H1 (cell line): ENCODE data around the gene CSAD. TPM values are rescaled to one million over a fixed set of nuclear protein-coding genes. Genes with fewer than 3 reads are reported as not detected.

Experiments
- CTCF ChIA-PET: fragments of 300-600 bp; sonication (Branson Sonifier 250); formaldehyde crosslinking; loops from one replicate; lab custom pipeline; 2021; ENCODE audit not compliant: partially characterized antibody; lab: Charles Lee
- POLR2A ChIA-PET: fragments of 300-600 bp; sonication (Branson Sonifier 250); formaldehyde crosslinking; loops from one replicate; lab custom pipeline; 2021; ENCODE audit warnings: inconsistent platforms; ENCODE audit not compliant: partially characterized antibody; lab: Charles Lee
- DNase-seq, 2 experiments: peaks; one replicate each; pipeline versions ENCODE4 v3.0.0 to v3.0.0-alpha.2; 2010 to 2022; ENCODE audit warnings: low spot score in 2 of 2, low read depth in 1 of 2, mixed read lengths in 1 of 2
- FAIRE-seq: peaks from 2 replicates; lab custom pipeline; 2011; peaks lifted over from hg19 to GRCh38; lab: Jason Lieb, UNC
- H2AFZ ChIP-seq: 2 replicates; pipeline ENCODE4 v1.8.1; 2012; ENCODE audit warnings: low read length, inconsistent platforms
- H2AK5ac ChIP-seq: 2 replicates; pipeline ENCODE4 v1.6.1; 2013; ENCODE audit warnings: low read depth, low read length
- H2BK120ac ChIP-seq: replicated peaks from 2 replicates; pipeline ENCODE3; 2013; ENCODE audit warnings: low read depth, low read length, inconsistent platforms
- H2BK12ac ChIP-seq: 2 replicates; pipeline ENCODE4 v1.6.1; 2013; ENCODE audit warnings: low read depth, low read length
- H2BK15ac ChIP-seq: 2 replicates; pipeline ENCODE4 v1.6.1; 2013; ENCODE audit warnings: low read length
- H2BK20ac ChIP-seq: 2 replicates; pipeline ENCODE4 v1.6.1; 2013; ENCODE audit warnings: low read length
- H2BK5ac ChIP-seq: 2 replicates; pipeline ENCODE4 v1.6.1; 2013; ENCODE audit warnings: low read depth, low read length
- H3K14ac ChIP-seq: 2 replicates; pipeline ENCODE4 v1.6.1; 2013; ENCODE audit warnings: inconsistent platforms; ENCODE audit not compliant: insufficient read length
- H3K18ac ChIP-seq: 2 replicates; pipeline ENCODE4 v1.6.1; 2013; ENCODE audit warnings: low read length; ENCODE audit errors: extremely low read depth
- H3K23ac ChIP-seq: 2 replicates; pipeline ENCODE4 v1.6.1; 2013; ENCODE audit warnings: inconsistent platforms; ENCODE audit not compliant: insufficient read length
- H3K23me2 ChIP-seq: 2 replicates; pipeline ENCODE4 v1.6.1; 2013; ENCODE audit warnings: low read depth, low read length
- H3K27ac ChIP-seq: 2 replicates; pipeline ENCODE4 v1.6.1; 2011; ENCODE audit warnings: low read depth, low read length, inconsistent platforms
- H3K27me3 ChIP-seq, 4 experiments: replicated peaks in 1 of 4; 1 replicate in 1 of 4; 2 replicates in 3 of 4; pipeline versions ENCODE4 v1.6.1 to v1.8.1; 2011 to 2013; ENCODE audit warnings: low read length in 3 of 4, mild to moderate bottlenecking in 3 of 4, inconsistent platforms in 2 of 4, mixed read lengths in 2 of 4, moderate library complexity in 1 of 4; ENCODE audit not compliant: control insufficient read depth in 3 of 4, insufficient read depth in 3 of 4; ENCODE audit errors: extremely low read depth in 1 of 4
- H3K36me3 ChIP-seq, 4 experiments: 2 replicates each; pipeline versions ENCODE4 v1.6.1 to v1.8.1; 2011 to 2013; ENCODE audit warnings: mild to moderate bottlenecking in 4 of 4, low read length in 3 of 4, moderate library complexity in 2 of 4, control low read depth in 1 of 4, inconsistent platforms in 1 of 4; ENCODE audit not compliant: insufficient read depth in 4 of 4, control insufficient read depth in 2 of 4
- H3K4ac ChIP-seq: replicated peaks from 2 replicates; pipeline ENCODE3; 2013; ENCODE audit warnings: low read length, low read depth, mixed read lengths, inconsistent platforms; ENCODE audit not compliant: insufficient read length
- H3K4me1 ChIP-seq, 4 experiments: replicated peaks in 1 of 4; 1 replicate in 1 of 4; 2 replicates in 3 of 4; pipeline versions ENCODE4 v1.6.1 to v1.8.1; 2011 to 2013; ENCODE audit warnings: low read length in 3 of 4, inconsistent platforms in 2 of 4, mixed read lengths in 1 of 4; ENCODE audit not compliant: insufficient read depth in 4 of 4, control insufficient read depth in 3 of 4
- H3K4me2 ChIP-seq, 2 experiments: 2 replicates each; pipeline versions ENCODE4 v1.6.1 to v1.8.1; 2011 to 2013; ENCODE audit warnings: low read depth in 2 of 2, low read length in 2 of 2, control low read depth in 1 of 2, inconsistent platforms in 1 of 2, mild to moderate bottlenecking in 1 of 2; ENCODE audit not compliant: insufficient read depth in 1 of 2
- H3K4me3 ChIP-seq, 4 experiments: fragments of 200-600, 300-600 bp in 1 of 4; sonication (generic), shearing (Covaris generic), sonication (Bioruptor Twin) in 1 of 4; 2 replicates each; pipeline versions ENCODE4 v1.5.1 to v1.8.1; 2011 to 2016; ENCODE audit warnings: low read length in 4 of 4, low read depth in 3 of 4, control low read depth in 2 of 4, inconsistent platforms in 2 of 4, mild to moderate bottlenecking in 2 of 4, mixed read lengths in 1 of 4, moderate library complexity in 1 of 4; ENCODE audit not compliant: insufficient read depth in 2 of 4; ENCODE audit errors: extremely low read depth in 1 of 4
- H3K56ac ChIP-seq: replicated peaks from 2 replicates; pipeline ENCODE3; 2013; ENCODE audit warnings: low read depth, mild to moderate bottlenecking, mixed read lengths, low read length, inconsistent platforms; ENCODE audit not compliant: insufficient read length
- H3K79me1 ChIP-seq: 2 replicates; pipeline ENCODE4 v1.6.1; 2013; ENCODE audit warnings: low read depth, low read length, control low read depth
- H3K79me2 ChIP-seq, 2 experiments: 2 replicates each; pipeline versions ENCODE4 v1.6.1 to v1.8.1; 2012 to 2013; ENCODE audit warnings: low read length in 2 of 2, mild to moderate bottlenecking in 2 of 2, inconsistent platforms in 1 of 2; ENCODE audit not compliant: insufficient read depth in 2 of 2, control insufficient read depth in 1 of 2
- H3K9ac ChIP-seq, 4 experiments: replicated peaks in 1 of 4; 1 replicate in 1 of 4; 2 replicates in 3 of 4; pipeline versions ENCODE4 v1.6.1 to v1.8.1; 2011 to 2013; ENCODE audit warnings: low read depth in 3 of 4, low read length in 3 of 4, control low read depth in 2 of 4, mild to moderate bottlenecking in 2 of 4, moderate library complexity in 2 of 4, inconsistent platforms in 1 of 4; ENCODE audit errors: extremely low read depth in 1 of 4
- H3K9me3 ChIP-seq, 2 experiments: 2 replicates each; pipeline versions ENCODE4 v1.6.1 to v1.8.1; 2012 to 2013; ENCODE audit warnings: mild to moderate bottlenecking in 2 of 2, moderate library complexity in 2 of 2, control low read depth in 1 of 2, inconsistent platforms in 1 of 2, low read depth in 1 of 2, low read length in 1 of 2, mixed read lengths in 1 of 2; ENCODE audit not compliant: insufficient read depth in 2 of 2
- H4K20me1 ChIP-seq, 2 experiments: replicated peaks in 1 of 2; 2 replicates each; pipeline versions ENCODE3 to v1.8.1; 2011 to 2013; ENCODE audit warnings: inconsistent platforms in 2 of 2, low read length in 2 of 2, mild to moderate bottlenecking in 1 of 2; ENCODE audit not compliant: insufficient read depth in 2 of 2, control insufficient read depth in 1 of 2
- H4K5ac ChIP-seq: 2 replicates; pipeline ENCODE4 v1.6.1; 2013; ENCODE audit warnings: low read length, low read depth, mixed read lengths, inconsistent platforms; ENCODE audit not compliant: insufficient read length
- H4K8ac ChIP-seq: 2 replicates; pipeline ENCODE4 v1.8.0; 2013; ENCODE audit warnings: mild to moderate bottlenecking, moderate library complexity, low read length, inconsistent platforms; ENCODE audit not compliant: insufficient read depth; ENCODE audit errors: extremely low read depth
- H4K91ac ChIP-seq: replicated peaks from 2 replicates; pipeline ENCODE3; 2013; ENCODE audit warnings: low read length, mixed read lengths, inconsistent platforms; ENCODE audit not compliant: insufficient read length
- HDAC6 ChIP-seq: IDR thresholded peaks from one replicate; pipeline ENCODE4 v1.7.1; 2012; ENCODE audit warnings: low read depth, mild to moderate bottlenecking, inconsistent platforms, low read length, moderate library complexity
- MAFK ChIP-seq: IDR thresholded peaks from 2 replicates; pipeline ENCODE4 v1.6.1; 2012; ENCODE audit warnings: low read depth, mild to moderate bottlenecking, improper control_type of control experiment, low read length
- WGBS, 2 experiments: shearing (Covaris generic) in 1 of 2; methylation state at CpG; one replicate each; pipeline versions ENCODE4 v1.1.6 to v1.1.7; 2013 to 2015; ENCODE audit warnings: low lambda C conversion rate in 2 of 2, mixed read lengths in 2 of 2, inconsistent platforms in 1 of 2, low coverage in 1 of 2, missing lambda C conversion rate in 1 of 2; ENCODE audit not compliant: insufficient replicate concordance in 2 of 2, insufficient coverage in 1 of 2, insufficient read length in 1 of 2; ENCODE audit errors: extremely low coverage in 1 of 2, missing lambda C conversion rate in 1 of 2; 5-methylcytosine and 5-hydroxymethylcytosine counted together
- polyA plus RNA-seq, 7 experiments: library from polyadenylated mRNA; depleted of rRNA in 3 of 7; stranded (reverse) in 5 of 7; unstranded in 2 of 7; fragments of >200 nt in 5 of 7; fragments of 200-250 nt in 2 of 7; gene quantifications; 1 replicate in 5 of 7; 2 replicates in 1 of 7; 4 replicates in 1 of 7; pipeline versions ENCODE4 v1.2.1 to v1.2.3, GENCODE V29; 2011 to 2013; ENCODE audit warnings: missing spikeins in 2 of 7, mixed read lengths in 2 of 7
- total RNA-seq: library from RNA; stranded (reverse); fragmentation: NEBNext Ultra II Directional; extraction: Animal tissue kit (Norgen Biotek cat#: 25700); gene quantifications from 2 replicates; pipeline ENCODE4 v1.2.1, GENCODE V29; 2021

Gene CSAD
- total and polyA plus RNA-seq, 2 of the 8 experiments (the other 6 are each of a cell fraction or from before 2014, with no cell fraction given): 8.8 to 11.3 TPM

- Histone ChIP-seq H3K9me3 (no peaks in the 10 kb centered on the region), H4K20me1 (no peaks in the 10 kb centered on the region), H3K4me1 (no peaks in the 10 kb centered on the region), H2AFZ (no peak overlapping the region), H2AK5ac (no peak overlapping the region), H3K4ac (no peak overlapping the region), H4K5ac (no peak overlapping the region), H3K79me2 (no peaks in the 10 kb centered on the region), H2BK120ac (no peak overlapping the region), H3K4me2 (no peak overlapping the region), H3K4me3 (no peak overlapping the region), H3K79me1 (no peaks in the 10 kb centered on the region), H4K91ac (no peak overlapping the region), H3K36me3 (no peaks in the 10 kb centered on the region), H3K9ac (no peak overlapping the region), H2BK20ac (no peak overlapping the region), H2BK15ac (no peak overlapping the region), H3K27me3 (no peaks in the 10 kb centered on the region), H3K23ac (no peak overlapping the region), H2BK12ac (no peak overlapping the region), H3K18ac (no peak overlapping the region), H4K8ac (no peak overlapping the region), H2BK5ac (no peak overlapping the region), H3K14ac (no peak overlapping the region), H3K23me2 (no peaks in the 10 kb centered on the region), H3K56ac (no peak overlapping the region), H3K27ac (no peak overlapping the region)
- DNase-seq: no peak
- POLR2A ChIA-PET: no interaction called here
- CTCF ChIA-PET: interaction anchor here (0.6 to 4.6 kb wide), 4 partner anchors 28 to 1112 kb away, joined by 3 to 15 read pairs (median 8); no protein-coding TSS in a partner anchor
- 94% methylated on average over 1 of the region's 1 CpG; no CpG with 5 or more reads in 1 of the 2 experiments for WGBS, 2 experiments
- FAIRE-seq: no peak
- TF ChIP-seq HDAC6: no peak
- TF ChIP-seq MAFK: peak; percentile 36; the same call in 1 of the 2 replicates
Measured at GRCh38 chr12:53127169-53127568, 53.6 kb downstream of the CSAD start.
